HepG2 (cell line): ENCODE results near the gene TBC1D16. TPM values are rescaled to one million over a fixed set of nuclear protein-coding genes. Genes with fewer than 3 reads are reported as not detected.

Experiments
- GPBP1L1 ChIP-seq: sonication (generic); formaldehyde crosslinking; IDR thresholded peaks from 2 replicates; pipeline ENCODE4 v1.5.0; 2020; ENCODE audit warnings: mild to moderate bottlenecking, missing genetic modification reagents
- HNRNPLL ChIP-seq: fragments of 200-400 bp; formaldehyde crosslinking; IDR thresholded peaks from 2 replicates; pipeline ENCODE4 v1.6.1; 2017; ENCODE audit warnings: mild to moderate bottlenecking, low read depth, low read length; ENCODE audit not compliant: poor library complexity, severe bottlenecking
- HOXA5 ChIP-seq: sonication (generic); formaldehyde crosslinking; IDR thresholded peaks from 2 replicates; pipeline ENCODE4 v1.4.0; 2020; ENCODE audit warnings: missing genetic modification reagents
- KDM3A ChIP-seq: IDR thresholded peaks from 2 replicates; pipeline ENCODE4 v1.6.1; 2018; ENCODE audit warnings: low read depth, missing compliant biosample characterization
- MAZ ChIP-seq, 2 experiments: sonication (generic) in 1 of 2; formaldehyde crosslinking in 1 of 2; IDR thresholded peaks; 2 replicates each; pipeline versions ENCODE4 v1.5.0 to v1.6.1; 2012 to 2020; ENCODE audit warnings: low read depth in 2 of 2, mild to moderate bottlenecking in 2 of 2, borderline replicate concordance in 1 of 2, improper control_type of control experiment in 1 of 2, low read length in 1 of 2, missing genetic modification reagents in 1 of 2, moderate library complexity in 1 of 2
- TARDBP ChIP-seq: sonication (generic); formaldehyde crosslinking; IDR thresholded peaks from 2 replicates; pipeline ENCODE4 v1.8.0; 2022; ENCODE audit warnings: mild to moderate bottlenecking, missing genetic modification reagents
- ZFP36 ChIP-seq: fragments of 150-350 bp; IDR thresholded peaks from 2 replicates; pipeline ENCODE4 v1.6.1; 2018; ENCODE audit warnings: borderline replicate concordance, low read length, low read depth; ENCODE audit not compliant: partially characterized antibody
- ZNF225 ChIP-seq: sonication (generic); formaldehyde crosslinking; IDR thresholded peaks from 2 replicates; pipeline ENCODE4 v1.4.0; 2020; ENCODE audit warnings: mild to moderate bottlenecking, missing genetic modification reagents
- ZNF550 ChIP-seq: sonication (generic); formaldehyde crosslinking; IDR thresholded peaks from 2 replicates; pipeline ENCODE4 v1.4.0; 2020; ENCODE audit warnings: mild to moderate bottlenecking, missing genetic modification reagents, borderline replicate concordance
- ZNF747 ChIP-seq: sonication (generic); formaldehyde crosslinking; IDR thresholded peaks from 2 replicates; pipeline ENCODE4 v1.8.1; 2023; ENCODE audit warnings: missing genetic modification reagents, mild to moderate bottlenecking, borderline replicate concordance
- ZNF749 ChIP-seq: sonication (generic); formaldehyde crosslinking; IDR thresholded peaks from 2 replicates; pipeline ENCODE4 v1.8.0; 2022; ENCODE audit warnings: mild to moderate bottlenecking, missing genetic modification reagents, moderate library complexity, borderline replicate concordance
- ZNF782 ChIP-seq: sonication (generic); formaldehyde crosslinking; IDR thresholded peaks from 2 replicates; pipeline ENCODE4 v1.4.0; 2020; ENCODE audit warnings: missing genetic modification reagents, mild to moderate bottlenecking, borderline replicate concordance
- polyA plus RNA-seq, 8 experiments: library from polyadenylated mRNA; depleted of rRNA in 3 of 8; stranded (reverse) in 7 of 8; unstranded in 1 of 8; fragments of >200 nt; fragmentation: Illumina TruSeq in 4 of 8; extraction: Trizol in 4 of 8; gene quantifications; 2 replicates each; pipeline versions ENCODE4 v1.2.1 to v1.2.3, GENCODE V29; 2011 to 2016; ENCODE audit warnings: low read depth in 4 of 8, missing spikeins in 1 of 8, mixed read lengths in 1 of 8; ENCODE audit not compliant: insufficient read depth in 1 of 8
- total RNA-seq, 5 experiments: library from RNA; depleted of rRNA; stranded (reverse); fragments of >200 nt; fragmentation: Illumina TruSeq; extraction: Trizol; gene quantifications; 2 replicates each; pipeline ENCODE4 v1.2.3, GENCODE V29; 2016; ENCODE audit warnings: low read depth in 1 of 5
- TF ChIP-seq, protein P1 (sequence below): sonication (generic); formaldehyde crosslinking; IDR thresholded peaks from 2 replicates; pipeline ENCODE4 v1.4.0; 2020; ENCODE audit warnings: missing genetic modification reagents, borderline replicate concordance

TBC1D16 gene
- total and polyA plus RNA-seq, 2 of the 13 experiments (the other 11 are each of a cell fraction or from before 2014, with no cell fraction given), result 14.9 to 24.9 TPM

DNA sequence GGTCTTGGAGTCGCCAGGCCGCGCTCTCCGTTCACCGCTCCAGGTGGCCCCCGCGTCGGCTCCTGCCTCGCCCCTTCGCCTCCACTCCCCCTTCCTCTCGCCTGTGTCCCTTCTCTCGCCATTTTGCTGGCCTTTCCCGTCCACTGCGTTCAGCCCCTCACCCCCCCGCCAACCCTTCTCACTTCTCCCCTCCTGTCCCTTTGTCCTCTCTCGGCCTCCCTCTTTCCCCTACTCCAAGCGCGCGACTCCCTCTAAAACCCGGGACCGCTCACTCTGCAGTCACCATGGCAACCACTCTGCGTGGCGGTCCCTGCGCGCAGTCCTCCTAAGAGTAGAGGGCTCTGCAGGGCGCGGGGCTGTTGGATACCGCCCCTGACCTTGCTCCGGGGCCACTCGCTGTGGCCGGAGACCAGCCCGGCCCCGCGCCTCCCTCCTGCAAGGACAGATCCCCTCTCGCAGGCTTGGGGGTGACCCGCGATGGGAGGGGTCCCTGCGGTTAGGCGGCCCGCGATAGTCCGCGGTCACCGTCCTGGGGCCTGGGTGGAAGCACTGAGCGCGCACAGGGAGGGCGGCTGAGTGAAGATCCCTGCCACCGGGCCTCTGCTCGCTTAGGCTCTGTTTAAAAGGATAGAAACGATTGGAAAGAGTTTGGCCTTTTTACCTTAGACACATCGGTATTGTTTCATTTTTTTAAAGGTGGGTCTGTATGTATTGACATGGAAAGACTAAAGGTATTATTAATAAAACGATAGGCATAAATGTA lies 1.2 kb upstream of the TBC1D16 start (continued):
- TF ChIP-seq HOXA5 (CRISPR knock-in tag), result peak; percentile 50; the same call in 1 of the 2 replicates
- no peak for TF ChIP-seq ZNF749 (CRISPR knock-in tag)
- 0 out of 2 replicates have a peak, but pooled peaks have one; percentile 8 for TF ChIP-seq ZNF225
- no peak for TF ChIP-seq TARDBP (CRISPR knock-in tag)
- peak; percentile 62; the same call in 1 of the 2 replicates for TF ChIP-seq KDM3A (CRISPR knock-in tag)
- TF ChIP-seq ZNF782, result no peak
- TF ChIP-seq, protein P1, sequence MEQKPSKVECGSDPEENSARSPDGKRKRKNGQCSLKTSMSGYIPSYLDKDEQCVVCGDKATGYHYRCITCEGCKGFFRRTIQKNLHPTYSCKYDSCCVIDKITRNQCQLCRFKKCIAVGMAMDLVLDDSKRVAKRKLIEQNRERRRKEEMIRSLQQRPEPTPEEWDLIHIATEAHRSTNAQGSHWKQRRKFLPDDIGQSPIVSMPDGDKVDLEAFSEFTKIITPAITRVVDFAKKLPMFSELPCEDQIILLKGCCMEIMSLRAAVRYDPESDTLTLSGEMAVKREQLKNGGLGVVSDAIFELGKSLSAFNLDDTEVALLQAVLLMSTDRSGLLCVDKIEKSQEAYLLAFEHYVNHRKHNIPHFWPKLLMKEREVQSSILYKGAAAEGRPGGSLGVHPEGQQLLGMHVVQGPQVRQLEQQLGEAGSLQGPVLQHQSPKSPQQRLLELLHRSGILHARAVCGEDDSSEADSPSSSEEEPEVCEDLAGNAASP, result 0 out of 2 replicates have a peak, but pooled peaks have one; percentile 51
- no peak for TF ChIP-seq GPBP1L1 (CRISPR knock-in tag)
- TF ChIP-seq ZNF550 (CRISPR knock-in tag), result 0 out of 2 replicates have a peak, but pooled peaks have one; percentile 38
- TF ChIP-seq ZFP36, result no peak
- no peak; the same call in 1 of the 2 replicates for TF ChIP-seq ZNF747 (CRISPR knock-in tag)
- TF ChIP-seq HNRNPLL, result peak; percentile 94
- no peak for TF ChIP-seq MAZ (IDR thresholded peaks at IDR 0.05; ENCODE audit: borderline replicate concordance, low read depth, low read length)
- TF ChIP-seq MAZ (CRISPR knock-in tag; IDR thresholded peaks at IDR 0.05; ENCODE audit: low read depth), result peak; percentile 73; the same call in 1 of the 2 replicates
- TF ChIP-seq, all 625 proteins: peak for 113
